Parathyroid adenoma (tissue), 2 donors: Measurements from ENCODE around the gene ICAM3.

ENCODE experiments used
- H2AFZ ChIP-seq: fragments of 300-600 bp; sonication (generic); one replicate; pipeline ENCODE4 v1.7.0; 2017; ENCODE audit warnings: antibody characterized with exemption, mild to moderate bottlenecking
- H3K27ac ChIP-seq: fragments of 300-600 bp; sonication (generic); one replicate; pipeline ENCODE4 v1.7.0; 2017
- H3K27me3 ChIP-seq: fragments of 300-600 bp; sonication (generic); one replicate; pipeline ENCODE4 v1.7.0; 2017; ENCODE audit warnings: low read length; ENCODE audit not compliant: control insufficient read depth, insufficient read depth
- H3K36me3 ChIP-seq: fragments of 300-600 bp; sonication (generic); one replicate; pipeline ENCODE4 v1.7.0; 2017; ENCODE audit warnings: low read length; ENCODE audit not compliant: control insufficient read depth, insufficient read depth
- H3K4me1 ChIP-seq: fragments of 300-600 bp; sonication (generic); one replicate; pipeline ENCODE4 v1.7.0; 2017; ENCODE audit warnings: control low read depth
- H3K4me2 ChIP-seq: fragments of 300-600 bp; sonication (generic); one replicate; pipeline ENCODE4 v1.7.0; 2017; ENCODE audit warnings: low read length
- H3K4me3 ChIP-seq: fragments of 300-600 bp; sonication (generic); one replicate; pipeline ENCODE4 v1.7.0; 2017; ENCODE audit warnings: low read depth, low read length
- H3K79me2 ChIP-seq: fragments of 300-600 bp; sonication (generic); one replicate; pipeline ENCODE4 v1.7.0; 2017; ENCODE audit warnings: control low read depth
- H3K9ac ChIP-seq: fragments of 300-600 bp; sonication (generic); one replicate; pipeline ENCODE4 v1.7.0; 2017; ENCODE audit warnings: mild to moderate bottlenecking
- H3K9me3 ChIP-seq: fragments of 300-600 bp; sonication (generic); one replicate; pipeline ENCODE4 v1.7.0; 2017; ENCODE audit warnings: low read length; ENCODE audit not compliant: control insufficient read depth
- TF ChIP-seq, protein P1 (sequence below): fragments of 300-600 bp; sonication (generic); IDR thresholded peaks from one replicate; pipeline ENCODE4 v1.7.0; 2017; ENCODE audit warnings: antibody characterized with exemption, mild to moderate bottlenecking
- donor health status: primary hyperparathyroidism.

Gene ICAM3

DNA sequence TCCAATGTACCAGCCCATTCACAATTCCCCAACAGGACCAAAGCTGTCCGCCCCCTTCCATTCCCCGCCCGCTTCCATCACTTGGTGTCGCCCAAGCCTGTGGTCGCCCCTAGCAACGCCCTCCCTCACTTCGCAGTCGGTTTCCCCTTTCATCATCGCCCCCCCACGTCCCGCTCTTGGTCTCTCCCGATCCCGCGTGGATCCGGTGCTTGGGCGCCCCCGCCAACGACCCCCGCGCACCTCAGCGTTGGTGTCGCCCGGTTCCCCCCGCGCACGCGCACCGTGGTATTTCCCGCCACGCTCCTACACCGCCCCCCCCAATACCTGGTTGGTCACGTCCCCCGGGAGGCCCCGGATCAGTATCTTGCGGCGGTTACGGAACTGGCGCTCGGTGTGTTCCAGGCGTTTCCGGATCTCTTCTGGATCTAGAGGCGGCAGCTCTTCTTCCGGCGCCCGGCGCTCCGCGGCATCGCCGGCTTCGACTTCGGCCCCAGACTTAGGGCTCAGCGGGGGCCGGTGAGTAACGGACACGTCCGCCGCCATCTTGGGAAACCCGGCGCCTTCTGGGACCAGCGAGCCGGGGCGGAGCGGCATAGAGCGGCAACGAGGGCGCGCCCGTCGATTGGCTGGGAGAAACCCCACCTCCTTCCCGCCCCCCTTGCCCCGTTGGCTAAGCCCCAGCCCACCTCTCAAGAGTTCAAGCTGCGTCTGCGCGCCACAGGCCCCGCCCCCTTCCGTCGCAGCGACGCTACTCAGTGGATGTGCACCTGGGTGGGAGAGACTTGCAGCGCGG, 6.3 kb downstream of the ICAM3 start, which contains the start of gene RAVER1:
RAVER1 (minus strand) TSS at position 565 of the 793 bp plus-strand sequence; CDS start at position 543, 22 bp downstream.
- H3K4me1 ChIP-seq = peaks cover 11% of the 10 kb centered on the region
- peak within 1 kb of the TSS; percentile 80 for H3K27ac ChIP-seq
- H3K36me3 ChIP-seq = no peaks in the 10 kb centered on the region
- peak within 1 kb of the TSS; percentile 91 for H2AFZ ChIP-seq
- H3K9ac ChIP-seq = peak within 1 kb of the TSS; percentile 69
- H3K27me3 ChIP-seq = no peaks in the 10 kb centered on the region
- peak within 1 kb of the TSS; percentile 88 for H3K4me2 ChIP-seq
- H3K79me2 ChIP-seq = peaks cover 4% of the 10 kb centered on the region
- peak within 1 kb of the TSS; percentile 98 for H3K4me3 ChIP-seq
- TF ChIP-seq, protein P1, sequence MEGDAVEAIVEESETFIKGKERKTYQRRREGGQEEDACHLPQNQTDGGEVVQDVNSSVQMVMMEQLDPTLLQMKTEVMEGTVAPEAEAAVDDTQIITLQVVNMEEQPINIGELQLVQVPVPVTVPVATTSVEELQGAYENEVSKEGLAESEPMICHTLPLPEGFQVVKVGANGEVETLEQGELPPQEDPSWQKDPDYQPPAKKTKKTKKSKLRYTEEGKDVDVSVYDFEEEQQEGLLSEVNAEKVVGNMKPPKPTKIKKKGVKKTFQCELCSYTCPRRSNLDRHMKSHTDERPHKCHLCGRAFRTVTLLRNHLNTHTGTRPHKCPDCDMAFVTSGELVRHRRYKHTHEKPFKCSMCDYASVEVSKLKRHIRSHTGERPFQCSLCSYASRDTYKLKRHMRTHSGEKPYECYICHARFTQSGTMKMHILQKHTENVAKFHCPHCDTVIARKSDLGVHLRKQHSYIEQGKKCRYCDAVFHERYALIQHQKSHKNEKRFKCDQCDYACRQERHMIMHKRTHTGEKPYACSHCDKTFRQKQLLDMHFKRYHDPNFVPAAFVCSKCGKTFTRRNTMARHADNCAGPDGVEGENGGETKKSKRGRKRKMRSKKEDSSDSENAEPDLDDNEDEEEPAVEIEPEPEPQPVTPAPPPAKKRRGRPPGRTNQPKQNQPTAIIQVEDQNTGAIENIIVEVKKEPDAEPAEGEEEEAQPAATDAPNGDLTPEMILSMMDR = no peak
- no peaks in the 10 kb centered on the region for H3K9me3 ChIP-seq

DNA sequence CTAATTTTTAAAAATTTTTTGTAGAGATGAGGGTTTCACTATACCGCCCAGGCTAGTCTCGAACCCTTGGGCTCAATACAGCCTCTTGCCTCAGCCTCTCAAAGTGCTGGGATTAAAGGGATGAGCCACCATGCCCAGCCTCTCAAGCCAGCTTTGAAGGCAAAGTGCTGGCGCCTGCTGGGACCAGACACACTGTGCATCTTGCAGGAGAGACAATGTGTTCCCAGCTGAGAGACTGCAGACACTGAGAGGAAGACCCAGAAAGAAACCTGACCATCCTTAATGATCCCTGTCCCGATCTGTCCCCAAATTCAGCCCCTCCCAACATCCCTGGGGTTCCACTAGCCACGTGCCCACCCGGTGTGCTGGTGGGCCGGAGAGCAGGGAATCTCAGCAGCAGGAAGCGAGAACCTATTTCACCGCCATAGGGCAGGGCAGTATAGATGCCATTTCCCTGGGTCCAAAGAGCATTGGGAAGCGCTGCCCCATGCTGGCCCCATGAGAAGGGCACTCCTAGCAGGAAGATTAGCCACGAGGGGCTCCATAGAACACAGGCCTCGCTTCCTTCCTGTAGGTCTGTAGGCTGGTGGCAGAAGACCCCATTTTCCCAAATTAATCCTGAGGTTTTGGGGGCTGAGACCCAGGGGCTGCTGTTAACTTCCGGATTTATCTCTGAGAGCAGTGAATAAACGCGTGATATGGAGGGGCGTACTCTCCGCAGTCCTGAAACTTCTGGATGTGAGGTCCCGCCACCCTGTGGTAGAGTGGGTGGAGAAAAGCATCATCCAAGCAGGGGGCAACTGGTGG, 7.1 kb downstream of the ICAM3 start:
- Histone ChIP-seq H3K4me2 (peak overlapping the region; percentile 86), H3K9ac (no peak overlapping the region), H2AFZ (peak overlapping the region; percentile 91), H3K27me3 (no peaks in the 10 kb centered on the region), H3K4me1 (peaks cover 11% of the 10 kb centered on the region), H3K9me3 (no peaks in the 10 kb centered on the region), H3K36me3 (no peaks in the 10 kb centered on the region), H3K79me2 (peaks cover 6% of the 10 kb centered on the region), H3K4me3 (peak overlapping the region; percentile 98), H3K27ac (peak overlapping the region; percentile 80)
- TF ChIP-seq, protein P1 = no peak

DNA sequence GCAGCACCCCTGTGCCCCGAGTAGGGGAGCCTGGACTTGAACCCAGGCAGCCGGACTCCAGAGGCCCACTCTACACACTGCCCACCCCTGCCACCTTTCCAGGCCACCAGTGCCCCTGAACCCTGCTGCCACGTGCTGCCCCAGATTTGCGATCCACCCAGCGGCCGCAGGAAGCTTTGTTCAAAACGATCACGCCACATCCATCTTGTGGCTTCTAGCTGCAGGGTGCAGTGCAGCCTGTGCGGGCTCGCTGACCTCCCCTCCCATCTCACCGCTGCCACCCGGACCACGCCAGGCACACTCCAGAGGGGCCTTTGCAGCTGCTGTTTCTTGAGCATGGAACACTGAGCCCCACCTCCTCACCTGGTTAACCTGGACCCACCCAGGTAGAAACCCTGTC, 9.9 kb downstream of the ICAM3 start:
- H3K4me3 ChIP-seq = no peak overlapping the region
- peaks cover 6% of the 10 kb centered on the region for H3K79me2 ChIP-seq
- H3K4me1 ChIP-seq = peaks cover 10% of the 10 kb centered on the region
- no peak overlapping the region for H2AFZ ChIP-seq
- H3K9ac ChIP-seq = no peak overlapping the region
- no peaks in the 10 kb centered on the region for H3K36me3 ChIP-seq
- H3K9me3 ChIP-seq = no peaks in the 10 kb centered on the region
- no peaks in the 10 kb centered on the region for H3K27me3 ChIP-seq
- no peak overlapping the region for H3K27ac ChIP-seq
- no peak overlapping the region for H3K4me2 ChIP-seq
- TF ChIP-seq, protein P1 = no peak

DNA sequence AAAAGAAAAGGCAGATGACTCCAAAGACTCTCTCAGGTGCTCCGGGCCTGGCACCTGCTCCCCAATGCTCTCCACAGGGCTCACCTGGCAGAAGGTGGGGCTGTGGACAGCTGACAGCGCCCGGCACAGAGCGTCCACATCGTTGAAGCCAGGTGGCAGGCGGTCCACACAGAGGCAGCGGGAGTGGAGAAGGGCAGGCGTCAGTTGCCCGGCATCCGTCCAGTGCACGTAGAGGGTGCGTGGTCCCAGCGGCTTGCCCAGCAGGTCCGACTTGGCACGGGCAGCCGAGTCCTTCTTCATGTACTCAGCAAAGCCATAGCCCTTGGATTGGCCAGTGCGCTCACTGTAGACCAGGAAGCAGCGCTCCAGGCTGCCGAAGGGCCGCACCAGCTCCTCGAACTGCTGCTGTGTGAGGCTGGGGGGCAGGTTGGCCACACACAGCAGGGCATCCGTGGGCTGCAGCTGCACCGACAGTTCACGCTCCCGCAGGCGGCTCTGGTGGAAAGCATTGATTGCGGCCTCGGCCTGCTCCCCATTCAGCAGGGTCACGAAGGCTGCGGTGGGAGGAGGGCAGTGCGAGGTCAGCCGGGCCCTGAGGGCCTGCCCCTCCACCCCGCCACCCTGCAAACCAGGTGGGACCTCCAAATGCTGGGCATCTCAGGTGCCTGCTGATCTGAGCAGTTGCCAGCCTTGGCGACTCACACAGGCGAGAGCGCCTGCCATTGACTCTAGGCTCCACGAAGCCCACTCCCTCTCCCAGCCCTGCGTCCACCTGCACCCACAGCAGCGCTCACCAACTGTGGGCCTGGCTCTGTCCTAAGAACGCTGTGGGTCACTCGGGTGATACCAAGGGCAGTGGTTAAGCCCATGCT, 10.6 kb downstream of the ICAM3 start:
- Histone ChIP-seq H3K9ac (no peak overlapping the region), H3K4me2 (no peak overlapping the region), H2AFZ (no peak overlapping the region), H3K4me3 (no peak overlapping the region), H3K4me1 (peaks cover 8% of the 10 kb centered on the region), H3K9me3 (no peaks in the 10 kb centered on the region), H3K27ac (no peak overlapping the region), H3K27me3 (no peaks in the 10 kb centered on the region), H3K36me3 (no peaks in the 10 kb centered on the region), H3K79me2 (peaks cover 8% of the 10 kb centered on the region)
- TF ChIP-seq, protein P1 = no peak
